HEK293T (cell line): ENCODE measurements around the gene SCYL2.

ENCODE experiments used
- CTCF ChIA-PET: fragments of 350-600 bp; formaldehyde crosslinking; extraction: SDS; loops from one replicate; lab custom pipeline; 2021; ENCODE audit warnings: antibody characterized with exemption, inconsistent platforms; lab: Yijun Ruan, JAX
- POLR2A ChIA-PET: fragments of 350-600 bp; formaldehyde crosslinking; extraction: SDS; loops from one replicate; lab custom pipeline; 2020; ENCODE audit warnings: antibody characterized with exemption, inconsistent platforms; lab: Yijun Ruan, JAX
- DNase-seq: peaks from one replicate; pipeline ENCODE4 v3.0.0; 2012; ENCODE audit warnings: mixed read lengths; ENCODE audit errors: extremely low spot score
- ARNT ChIP-seq: fragments of 450-650 bp; IDR thresholded peaks from 2 replicates; pipeline ENCODE4 v1.6.1; 2017; ENCODE audit warnings: mild to moderate bottlenecking
- BHLHE40 ChIP-seq: fragments of 450-650 bp; IDR thresholded peaks from 2 replicates; pipeline ENCODE4 v1.6.1; 2016; ENCODE audit warnings: mild to moderate bottlenecking, moderate library complexity, borderline replicate concordance
- CTBP1 ChIP-seq: fragments of 450-650 bp; IDR thresholded peaks from 2 replicates; pipeline ENCODE4 v1.6.1; 2016; ENCODE audit warnings: borderline replicate concordance
- ELF4 ChIP-seq: fragments of 450-650 bp; IDR thresholded peaks from 2 replicates; pipeline ENCODE4 v1.6.1; 2017; ENCODE audit warnings: antibody characterized with exemption
- FOXA1 ChIP-seq: fragments of 450-650 bp; IDR thresholded peaks from 2 replicates; pipeline ENCODE4 v1.6.1; 2016; ENCODE audit warnings: mild to moderate bottlenecking
- FOXK2 ChIP-seq: fragments of 450-650 bp; IDR thresholded peaks from 2 replicates; pipeline ENCODE4 v1.6.1; 2016; ENCODE audit warnings: mild to moderate bottlenecking
- FOXM1 ChIP-seq: fragments of 450-650 bp; IDR thresholded peaks from 2 replicates; pipeline ENCODE4 v1.6.1; 2017; ENCODE audit warnings: mild to moderate bottlenecking, borderline replicate concordance
- HDGF ChIP-seq: fragments of 450-650 bp; IDR thresholded peaks from 2 replicates; pipeline ENCODE4 v1.6.1; 2017; ENCODE audit warnings: antibody characterized with exemption, borderline replicate concordance
- L3MBTL2 ChIP-seq: fragments of 450-650 bp; conservative IDR thresholded peaks from 2 replicates; pipeline ENCODE4 v1.6.1; 2016; ENCODE audit warnings: mild to moderate bottlenecking
- LEF1 ChIP-seq: fragments of 450-650 bp; IDR thresholded peaks from 2 replicates; pipeline ENCODE4 v1.6.1; 2017; ENCODE audit warnings: mild to moderate bottlenecking, borderline replicate concordance
- NFRKB ChIP-seq: fragments of 450-650 bp; IDR thresholded peaks from 2 replicates; pipeline ENCODE4 v1.6.1; 2016; ENCODE audit warnings: mild to moderate bottlenecking, moderate library complexity
- SP1 ChIP-seq: fragments of 450-650 bp; IDR thresholded peaks from 2 replicates; pipeline ENCODE4 v1.6.1; 2017
- SUZ12 ChIP-seq: fragments of 450-650 bp; IDR thresholded peaks from 2 replicates; pipeline ENCODE4 v1.6.1; 2016; ENCODE audit warnings: mild to moderate bottlenecking
- TARDBP ChIP-seq: fragments of 450-650 bp; IDR thresholded peaks from 2 replicates; pipeline ENCODE4 v1.6.1; 2016
- ZNF384 ChIP-seq: fragments of 450-650 bp; IDR thresholded peaks from 2 replicates; pipeline ENCODE4 v1.6.1; 2016
- TF ChIP-seq, protein P1 (sequence below): fragments of 450-650 bp; IDR thresholded peaks from 2 replicates; pipeline ENCODE4 v1.6.1; 2016

The SCYL2 gene

DNA sequence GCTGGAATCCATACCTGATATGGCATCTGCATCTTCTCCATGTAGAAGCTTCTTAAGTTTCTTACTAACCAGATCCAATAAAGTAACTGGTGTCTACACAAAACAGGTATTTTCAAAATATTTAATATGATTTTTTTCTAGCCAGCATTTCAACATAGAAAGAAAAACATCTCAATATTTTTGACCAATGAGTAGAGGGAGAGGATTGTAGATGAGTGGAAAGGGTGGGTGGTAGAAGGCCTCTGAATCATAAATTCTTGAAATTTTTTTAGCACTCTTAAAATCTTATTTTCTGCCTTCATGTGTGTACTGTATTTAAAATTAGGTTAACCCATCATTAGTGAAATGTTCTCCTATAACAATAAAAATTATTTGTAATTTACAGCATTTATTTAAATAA lies 18.1 kb upstream of the SCYL2 start:
- ChIA-PET POLR2A (no interaction called here), CTCF (no interaction called here)
- no peak for DNase-seq
- TF ChIP-seq SP1 (no peak), TARDBP (no peak), L3MBTL2 (no peak), FOXA1 (no peak), ZNF384 (no peak), CTBP1 (no peak), FOXK2 (no peak), SUZ12 (no peak), FOXM1 (no peak), LEF1 (no peak), ARNT (no peak), BHLHE40 (no peak), HDGF (no peak)
- TF ChIP-seq, protein P1, sequence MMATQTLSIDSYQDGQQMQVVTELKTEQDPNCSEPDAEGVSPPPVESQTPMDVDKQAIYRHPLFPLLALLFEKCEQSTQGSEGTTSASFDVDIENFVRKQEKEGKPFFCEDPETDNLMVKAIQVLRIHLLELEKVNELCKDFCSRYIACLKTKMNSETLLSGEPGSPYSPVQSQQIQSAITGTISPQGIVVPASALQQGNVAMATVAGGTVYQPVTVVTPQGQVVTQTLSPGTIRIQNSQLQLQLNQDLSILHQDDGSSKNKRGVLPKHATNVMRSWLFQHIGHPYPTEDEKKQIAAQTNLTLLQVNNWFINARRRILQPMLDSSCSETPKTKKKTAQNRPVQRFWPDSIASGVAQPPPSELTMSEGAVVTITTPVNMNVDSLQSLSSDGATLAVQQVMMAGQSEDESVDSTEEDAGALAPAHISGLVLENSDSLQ, result no peak

DNA sequence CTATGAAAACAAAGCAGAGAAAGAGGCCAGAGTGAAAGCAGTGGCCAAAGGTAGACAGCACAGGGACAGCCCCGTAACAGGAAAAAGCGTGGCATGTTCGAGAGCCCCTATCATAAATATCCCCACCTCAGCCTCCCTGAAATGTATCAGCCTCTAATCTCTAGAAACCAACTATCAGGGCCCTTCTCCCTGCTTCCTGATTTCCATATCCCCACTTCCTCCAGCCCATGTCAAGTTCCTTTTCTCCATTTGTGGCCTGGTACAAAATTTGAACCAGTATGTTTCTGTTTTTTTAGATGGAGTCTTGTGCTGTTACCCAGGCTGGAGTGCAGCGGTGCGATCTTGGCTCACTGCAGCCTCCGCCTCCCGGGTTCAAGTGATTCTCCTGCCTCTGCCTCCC lies 17.0 kb upstream of the SCYL2 start:
- POLR2A ChIA-PET, result no interaction called here
- CTCF ChIA-PET, result no interaction called here
- no peak for DNase-seq
- TF ChIP-seq SP1, result no peak
- TF ChIP-seq, protein P1, result no peak
- TF ChIP-seq FOXM1, result no peak
- TF ChIP-seq SUZ12, result no peak
- no peak for TF ChIP-seq NFRKB
- TF ChIP-seq L3MBTL2, result no peak
- TF ChIP-seq BHLHE40, result no peak
- no peak for TF ChIP-seq ARNT
- TF ChIP-seq TARDBP, result no peak
- no peak for TF ChIP-seq LEF1
- TF ChIP-seq HDGF, result no peak

DNA sequence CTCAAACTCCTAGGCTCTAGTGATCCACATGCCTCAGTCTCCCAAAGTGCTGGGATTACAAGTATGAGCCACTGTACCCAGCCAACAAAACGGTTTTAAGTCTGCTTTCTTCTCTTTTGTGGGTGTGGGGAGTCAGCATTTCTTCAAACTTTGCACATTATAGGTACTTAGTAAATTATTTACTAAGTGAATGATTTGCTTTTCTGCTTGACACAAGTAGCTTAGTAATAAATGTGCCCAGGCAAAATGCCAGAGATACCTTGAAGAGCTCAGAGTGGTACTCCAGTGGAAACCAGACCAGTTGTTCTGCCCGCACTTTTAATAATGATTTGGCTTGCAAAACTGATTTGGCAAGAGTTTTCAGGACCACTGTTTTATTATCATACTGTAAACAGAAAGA lies 15.1 kb upstream of the SCYL2 start:
- DNase-seq, result no peak
- ChIA-PET CTCF (no interaction called here), POLR2A (no interaction called here)
- no peak for TF ChIP-seq FOXA1
- no peak for TF ChIP-seq FOXM1
- TF ChIP-seq TARDBP, result no peak
- TF ChIP-seq, protein P1, result no peak
- no peak for TF ChIP-seq HDGF
- TF ChIP-seq FOXK2, result no peak
- TF ChIP-seq L3MBTL2, result no peak
- TF ChIP-seq BHLHE40, result no peak
- no peak for TF ChIP-seq ELF4
- TF ChIP-seq CTBP1, result no peak
- no peak for TF ChIP-seq ZNF384
- TF ChIP-seq ARNT, result no peak
- TF ChIP-seq LEF1, result no peak
- TF ChIP-seq NFRKB, result no peak
- no peak for TF ChIP-seq SP1
- no peak for TF ChIP-seq SUZ12

- no peak for TF ChIP-seq FOXM1
- TF ChIP-seq LEF1, result no peak
- TF ChIP-seq ZNF384, result no peak
- no peak for TF ChIP-seq BHLHE40
- no peak for TF ChIP-seq CTBP1
- TF ChIP-seq FOXA1, result no peak
- TF ChIP-seq SUZ12, result no peak
- no peak for TF ChIP-seq HDGF
- TF ChIP-seq TARDBP, result no peak
- TF ChIP-seq ELF4, result no peak
- no peak for TF ChIP-seq NFRKB
- TF ChIP-seq, protein P1, result no peak
- TF ChIP-seq FOXK2, result no peak
- no peak for TF ChIP-seq SP1
- TF ChIP-seq ARNT, result no peak
- no peak for TF ChIP-seq L3MBTL2
- ChIA-PET CTCF (no interaction called here), POLR2A (no interaction called here)
- no peak for DNase-seq
These were observed 13.5 kb upstream of the SCYL2 start for GRCh38 chr12:100253437-100253836.

GRCh38 chr12:100254876-100255275 lies 12.1 kb upstream of the SCYL2 start:
- ChIA-PET POLR2A (interaction anchor here (2.1 kb wide), 1 partner anchor 12 kb away, joined by 8 read pairs; the partner anchor contains the start of genes DEPDC4 and SCYL2), CTCF (no interaction called here)
- TF ChIP-seq BHLHE40 (no peak), HDGF (no peak)
- TF ChIP-seq, protein P1, result no peak
- no peak for DNase-seq
